GM21723 (cell line): ENCODE data around the gene PHF1.
A peak's percentile ranks its signal among the peaks of the same experiment; 100 is the strongest.

Source experiments
- ATAC-seq: cut with Tn5 transposase; IDR thresholded peaks from one replicate; pipeline ENCODE4 v1.9.1; 2021; ENCODE audit warnings: mild to moderate bottlenecking, moderate library complexity; ENCODE audit not compliant: unreplicated experiment

Gene PHF1

GRCh38 chr6:33453393-33454008 lies 42.7 kb downstream of the PHF1 start:
- no peak for ATAC-seq

- peak; percentile 96 for ATAC-seq
These were observed 43.5 kb downstream of the PHF1 start, which contains the start of gene ZBTB9 for GRCh38 chr6:33454009-33454946. ZBTB9 (plus strand) TSS chr6:33454576; CDS start chr6:33455101, 525 bp downstream.

- ATAC-seq: no peak
These were observed 44.2 kb downstream of the PHF1 start for GRCh38 chr6:33455051-33455450.

GRCh38 chr6:33456156-33456555 lies 45.3 kb downstream of the PHF1 start:
- ATAC-seq: no peak

- ATAC-seq: no peak
These were observed 47.9 kb downstream of the PHF1 start for GRCh38 chr6:33458676-33459075.

GRCh38 chr6:33459226-33459625 lies 48.4 kb downstream of the PHF1 start:
- no peak for ATAC-seq
